Measurements from ENCODE around the gene KLRC3. TPM values are rescaled to one million over a fixed set of nuclear protein-coding genes. Genes with fewer than 3 reads are reported as not detected.

The KLRC3 gene
- total RNA-seq, 1 experiment from 2014 or later: not detected

- ChIA-PET POLR2A (no interaction called here), CTCF (no interaction called here)
- H3K4me1 Mint-ChIP-seq: peaks cover 17% of the 10 kb centered on the region
- ATAC-seq (no peak), DNase-seq (ENCODE audit: low spot score) (no peak)
- H3K27ac Mint-ChIP-seq: no peak overlapping the region
- TF ChIP-seq AR (CRISPR knock-in tag; IDR thresholded peaks at IDR 0.05): no peak
- no peak for TF ChIP-seq ZNF281 (CRISPR knock-in tag; IDR thresholded peaks at IDR 0.05)
- no peak for TF ChIP-seq FOXP1 (CRISPR knock-in tag; IDR thresholded peaks at IDR 0.05; ENCODE audit: borderline replicate concordance)
- TF ChIP-seq HMGXB4 (CRISPR knock-in tag; IDR thresholded peaks at IDR 0.05): no peak
- no peak for TF ChIP-seq CREB1 (CRISPR knock-in tag; IDR thresholded peaks at IDR 0.05)
- no peak for TF ChIP-seq ZNF532 (CRISPR knock-in tag; IDR thresholded peaks at IDR 0.05; ENCODE audit: borderline replicate concordance)
- TF ChIP-seq ATF3 (CRISPR knock-in tag; conservative IDR thresholded peaks at IDR 0.05): no peak
- TF ChIP-seq SMAD4 (CRISPR knock-in tag; IDR thresholded peaks at IDR 0.05): no peak
- no peak for TF ChIP-seq ELF4 (CRISPR knock-in tag; IDR thresholded peaks at IDR 0.05; ENCODE audit: low read depth)
- no peak for TF ChIP-seq ZNF317 (CRISPR knock-in tag; IDR thresholded peaks at IDR 0.05; ENCODE audit: borderline replicate concordance, low read depth)
- no peak for TF ChIP-seq JAZF1 (CRISPR knock-in tag; IDR thresholded peaks at IDR 0.05)
- no peak for TF ChIP-seq CTCF (IDR thresholded peaks at IDR 0.05)
- no peak for TF ChIP-seq ZNF396 (CRISPR knock-in tag; IDR thresholded peaks at IDR 0.05; ENCODE audit: borderline replicate concordance)
- no peak for TF ChIP-seq RELA (CRISPR knock-in tag; IDR thresholded peaks at IDR 0.05; ENCODE audit: borderline replicate concordance)
- H3K27me3 Mint-ChIP-seq (ENCODE audit: low read depth): no peaks in the 10 kb centered on the region
- peaks cover 46% of the 10 kb centered on the region for H3K9me3 Mint-ChIP-seq
- peaks cover 29% of the 10 kb centered on the region for H3K36me3 Mint-ChIP-seq
- no peak overlapping the region for H3K4me3 Mint-ChIP-seq
These were observed 35.4 kb upstream of the KLRC3 start for GRCh38 chr12:10455766-10456165.

Data from WTC11 (cell line).